Uterus (tissue), 4 donors: Measurements from ENCODE around the gene CRHR2. TPM values are rescaled to one million over a fixed set of nuclear protein-coding genes. Genes with fewer than 3 reads are reported as not detected.

Experiments
- DNase-seq, 2 donors: peaks; one replicate each; pipeline ENCODE4 v3.0.0-alpha.2; 2019 to 2020
- H3K27ac ChIP-seq, 2 donors: fragments of 200-600 bp; sonication (generic); 1 replicate in 1 of 2; 2 replicates in 1 of 2; pipeline ENCODE4 v1.5.1; 2016 to 2018
- H3K27me3 ChIP-seq, 2 donors: fragments of 200-600 bp; sonication (generic); one replicate each; pipeline ENCODE4 v1.5.1; 2018 to 2019; ENCODE audit warnings: control low read depth in 1 of 2
- H3K36me3 ChIP-seq, 2 donors: fragments of 200-600 bp; sonication (generic); one replicate each; pipeline ENCODE4 v1.5.1; 2019; ENCODE audit warnings: control low read depth in 1 of 2
- H3K4me1 ChIP-seq, 2 donors: fragments of 200-600 bp; sonication (generic); one replicate each; pipeline ENCODE4 v1.5.1; 2018 to 2019; ENCODE audit warnings: control low read depth in 1 of 2
- H3K4me3 ChIP-seq, 2 donors: fragments of 200-600 bp; sonication (generic); 1 replicate in 1 of 2; 2 replicates in 1 of 2; pipeline ENCODE4 v1.5.1; 2018 to 2019; ENCODE audit warnings: mild to moderate bottlenecking in 1 of 2
- H3K9me3 ChIP-seq, 2 donors: fragments of 200-600 bp; sonication (generic); one replicate each; pipeline ENCODE4 v1.5.1; 2019; ENCODE audit warnings: control low read depth in 1 of 2
- POLR2A ChIP-seq, 2 donors: fragments of 450-650 bp; IDR thresholded peaks; one replicate each; pipeline ENCODE4 v1.6.1; 2016; ENCODE audit warnings: antibody characterized with exemption in 2 of 2, mild to moderate bottlenecking in 1 of 2, moderate library complexity in 1 of 2
- intact Hi-C: fragments of 100-400 bp; cut with DNase I; formaldehyde crosslinking; loops from one replicate; pipeline ENCODE4 v1.15.1; 2023; ENCODE audit warnings: low total_unique reads
- total RNA-seq, 4 donors: library from RNA; depleted of rRNA in 3 of 4; stranded (reverse); fragments of >200 nt in 3 of 4; gene quantifications; one replicate each; pipeline versions ENCODE4 v1.1.0 to v1.2.4, GENCODE V29; 2014 to 2023
- TF ChIP-seq, protein P1 (sequence below), 4 experiments: fragments of 200-600 bp in 2 of 4; fragments of 450-650 bp in 2 of 4; sonication (generic) in 2 of 4; IDR thresholded peaks; one replicate each; pipeline ENCODE4 v1.5.1; 2016 to 2019; ENCODE audit warnings: antibody characterized with exemption in 4 of 4, mild to moderate bottlenecking in 2 of 4, moderate library complexity in 1 of 4
- donor health status: DM: yes; HTN: yes; CAD: no.

The CRHR2 gene
- total RNA-seq, 4 donors from 2014 or later, result 0.27 TPM; not detected in 3

DNA sequence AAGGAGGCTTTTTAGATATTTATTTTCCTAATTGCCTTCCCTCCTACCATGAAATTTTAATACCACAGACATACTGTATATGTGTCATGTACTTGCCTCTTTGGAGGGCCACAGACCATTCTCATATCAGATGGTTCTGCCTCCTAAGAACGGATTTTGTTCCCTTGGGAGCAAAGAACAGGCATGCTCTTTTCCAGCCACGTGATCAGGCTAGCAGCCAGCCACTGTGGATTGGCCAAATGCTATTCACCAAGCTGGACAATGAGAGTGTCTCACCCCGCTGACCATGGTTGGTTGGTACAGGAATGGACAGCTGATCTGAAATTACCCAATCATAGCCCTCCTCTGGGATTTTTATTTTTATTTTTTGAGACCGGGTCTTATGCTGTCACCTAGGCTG is 21.5 kb upstream of the CRHR2 start:
- no peak overlapping the region for H3K4me3 ChIP-seq
- no peaks in the 10 kb centered on the region for H3K27me3 ChIP-seq
- intact Hi-C loops, result no loop called here
- no peaks in the 10 kb centered on the region for H3K9me3 ChIP-seq
- TF ChIP-seq, protein P1, sequence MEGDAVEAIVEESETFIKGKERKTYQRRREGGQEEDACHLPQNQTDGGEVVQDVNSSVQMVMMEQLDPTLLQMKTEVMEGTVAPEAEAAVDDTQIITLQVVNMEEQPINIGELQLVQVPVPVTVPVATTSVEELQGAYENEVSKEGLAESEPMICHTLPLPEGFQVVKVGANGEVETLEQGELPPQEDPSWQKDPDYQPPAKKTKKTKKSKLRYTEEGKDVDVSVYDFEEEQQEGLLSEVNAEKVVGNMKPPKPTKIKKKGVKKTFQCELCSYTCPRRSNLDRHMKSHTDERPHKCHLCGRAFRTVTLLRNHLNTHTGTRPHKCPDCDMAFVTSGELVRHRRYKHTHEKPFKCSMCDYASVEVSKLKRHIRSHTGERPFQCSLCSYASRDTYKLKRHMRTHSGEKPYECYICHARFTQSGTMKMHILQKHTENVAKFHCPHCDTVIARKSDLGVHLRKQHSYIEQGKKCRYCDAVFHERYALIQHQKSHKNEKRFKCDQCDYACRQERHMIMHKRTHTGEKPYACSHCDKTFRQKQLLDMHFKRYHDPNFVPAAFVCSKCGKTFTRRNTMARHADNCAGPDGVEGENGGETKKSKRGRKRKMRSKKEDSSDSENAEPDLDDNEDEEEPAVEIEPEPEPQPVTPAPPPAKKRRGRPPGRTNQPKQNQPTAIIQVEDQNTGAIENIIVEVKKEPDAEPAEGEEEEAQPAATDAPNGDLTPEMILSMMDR (IDR thresholded peaks at IDR 0.05), result no peak
- no peak for TF ChIP-seq POLR2A (IDR thresholded peaks at IDR 0.05)
- DNase-seq, result no peak
- H3K4me1 ChIP-seq, result no peaks in the 10 kb centered on the region
- no peaks in the 10 kb centered on the region for H3K36me3 ChIP-seq
- no peak overlapping the region for H3K27ac ChIP-seq

DNA sequence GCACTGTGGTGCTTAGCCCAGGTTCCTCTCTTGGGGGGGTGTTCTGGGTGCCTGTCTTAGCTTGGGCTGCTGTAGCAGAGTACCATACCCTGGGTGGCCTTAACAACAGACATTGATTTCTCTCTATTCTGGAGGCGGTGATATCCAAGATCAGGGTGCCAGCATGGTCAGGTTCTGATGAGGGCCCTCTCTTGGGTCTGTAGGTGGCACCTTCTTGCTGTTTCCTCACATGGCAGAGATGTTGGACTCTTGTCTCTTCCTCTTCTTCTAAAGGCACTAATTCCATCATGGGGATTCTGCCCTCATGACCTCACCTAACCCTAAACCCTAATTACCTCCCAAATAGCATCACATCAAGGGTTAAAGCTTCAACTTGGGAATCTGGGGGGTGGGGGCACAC is 19.9 kb upstream of the CRHR2 start:
- DNase-seq, result no peak
- Histone ChIP-seq H3K9me3 (no peaks in the 10 kb centered on the region), H3K27ac (no peak overlapping the region), H3K36me3 (no peaks in the 10 kb centered on the region), H3K4me1 (no peaks in the 10 kb centered on the region), H3K27me3 (no peaks in the 10 kb centered on the region), H3K4me3 (no peak overlapping the region)
- TF ChIP-seq, protein P1 (IDR thresholded peaks at IDR 0.05), result no peak
- TF ChIP-seq POLR2A (IDR thresholded peaks at IDR 0.05), result no peak
- intact Hi-C loops, result no loop called here

DNA sequence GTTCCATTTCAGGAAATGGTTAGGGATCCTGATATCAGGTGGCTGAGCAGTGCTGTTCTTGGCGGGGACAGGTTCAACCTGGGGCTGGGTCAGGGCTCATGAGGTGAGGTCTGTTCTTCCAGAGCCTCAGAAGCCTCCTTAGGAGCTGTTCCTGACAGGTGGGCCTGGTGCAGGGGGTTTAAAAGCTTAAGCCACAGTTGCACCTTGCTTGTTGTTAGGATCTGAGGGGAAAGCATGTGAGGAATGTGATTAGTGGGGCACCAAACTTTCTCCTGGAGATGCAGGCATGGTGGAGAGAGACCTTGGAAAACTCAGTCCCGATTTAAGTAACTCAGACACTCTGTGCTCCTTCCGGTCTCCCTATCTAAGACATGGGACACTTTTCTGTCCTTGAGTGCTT is 18.7 kb upstream of the CRHR2 start:
- DNase-seq, result no peak

DNA sequence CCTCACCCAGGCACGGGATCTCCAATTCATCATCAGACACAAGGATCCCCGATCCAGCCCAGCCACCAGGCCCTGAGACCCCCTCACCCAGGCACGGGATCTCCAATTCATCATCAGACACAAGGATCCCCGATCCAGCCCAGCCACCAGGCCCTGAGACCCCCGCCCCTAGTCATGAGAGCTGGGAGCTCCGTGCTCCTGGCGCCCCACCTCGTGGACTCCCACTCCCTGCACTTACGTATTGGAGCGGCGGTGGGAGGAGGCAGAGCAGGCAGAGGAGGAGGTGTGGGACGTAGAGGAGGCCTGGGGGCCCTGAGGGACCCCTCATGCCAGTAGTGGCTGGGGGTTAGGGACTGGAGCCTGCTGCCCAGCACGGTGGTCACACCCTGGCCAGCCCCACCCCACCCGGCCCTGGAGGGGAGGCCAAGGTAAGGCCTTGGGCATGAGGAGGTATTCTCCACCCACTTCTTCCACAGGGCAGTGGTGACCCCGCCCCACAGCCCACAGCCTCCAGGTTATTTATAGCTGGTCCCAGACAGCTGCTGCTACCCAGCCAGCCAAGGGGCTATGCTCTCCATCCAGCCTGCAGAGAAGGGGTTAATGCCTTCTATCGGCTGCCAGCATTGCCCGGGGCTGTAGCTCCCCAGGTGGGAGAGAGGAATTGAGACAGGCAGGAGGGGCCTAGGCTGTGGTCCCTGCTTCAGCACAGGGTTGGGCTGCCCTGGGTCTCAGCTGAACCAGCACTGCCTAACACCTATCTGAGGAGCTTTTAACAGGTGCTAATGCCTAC is 17.6 kb upstream of the CRHR2 start:
- Histone ChIP-seq H3K4me1 (no peaks in the 10 kb centered on the region), H3K4me3 (no peak overlapping the region), H3K9me3 (no peaks in the 10 kb centered on the region), H3K36me3 (no peaks in the 10 kb centered on the region), H3K27ac (no peak overlapping the region), H3K27me3 (no peaks in the 10 kb centered on the region)
- TF ChIP-seq, protein P1 (IDR thresholded peaks at IDR 0.05), result no peak
- TF ChIP-seq POLR2A (IDR thresholded peaks at IDR 0.05), result no peak
- intact Hi-C loops, result no loop called here
- no peak for DNase-seq

More for the DNA sequence above, 18.7 kb upstream of the CRHR2 start:
- no peak overlapping the region for H3K4me3 ChIP-seq
- no peak overlapping the region for H3K27ac ChIP-seq
- H3K36me3 ChIP-seq, result no peaks in the 10 kb centered on the region
- H3K27me3 ChIP-seq, result no peaks in the 10 kb centered on the region
- H3K9me3 ChIP-seq, result no peaks in the 10 kb centered on the region
- TF ChIP-seq, protein P1 (IDR thresholded peaks at IDR 0.05), result no peak
- TF ChIP-seq POLR2A (IDR thresholded peaks at IDR 0.05), result no peak
- H3K4me1 ChIP-seq, result no peaks in the 10 kb centered on the region
- intact Hi-C loops, result no loop called here

DNA sequence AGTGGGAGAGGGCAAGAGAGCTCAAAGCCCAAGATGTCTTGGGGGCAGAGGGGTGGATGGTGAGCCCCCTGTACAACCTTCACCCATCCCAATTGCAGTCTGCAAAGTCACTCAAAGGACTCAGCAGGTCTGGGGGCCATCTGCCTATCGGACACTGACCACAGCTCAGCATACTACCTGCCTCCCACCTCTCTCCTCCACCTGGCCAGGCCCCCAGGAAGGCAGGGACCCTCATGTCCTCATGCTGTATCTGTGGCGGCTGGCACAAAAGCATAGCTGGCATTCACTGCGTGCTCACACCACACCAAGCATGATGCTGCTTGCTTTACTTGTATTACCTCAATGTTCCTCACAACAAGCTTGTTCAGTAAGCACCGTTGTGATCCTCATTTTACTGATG is 16.2 kb upstream of the CRHR2 start:
- TF ChIP-seq, protein P1 (IDR thresholded peaks at IDR 0.05), result no peak
- TF ChIP-seq POLR2A (IDR thresholded peaks at IDR 0.05), result no peak
- no peak for DNase-seq
- intact Hi-C loops, result no loop called here
- Histone ChIP-seq H3K4me1 (no peaks in the 10 kb centered on the region), H3K27me3 (no peaks in the 10 kb centered on the region), H3K4me3 (no peak overlapping the region), H3K27ac (no peak overlapping the region), H3K36me3 (no peaks in the 10 kb centered on the region), H3K9me3 (no peaks in the 10 kb centered on the region)
